IMR-90 (cell line): ENCODE measurements around the gene GABRB2. TPM values are rescaled to one million over a fixed set of nuclear protein-coding genes. Genes with fewer than 3 reads are reported as not detected.

Source experiments
- ATAC-seq: fragments of 200-7000 bp; cut with Tn5 transposase; 2 replicates; pipeline ENCODE4 v1.9.1; 2020; ENCODE audit warnings: low read depth, mild to moderate bottlenecking, moderate library complexity
- BruUV-seq: library from RNA; stranded (reverse); fragments of 400-500 nt; replicated peaks from 2 replicates; lab custom pipeline; 2021; lab: Mats Ljungman, UMichigan
- CTCF ChIA-PET: fragments of 300-600 bp; formaldehyde crosslinking; extraction: SDS; loops from one replicate; lab custom pipeline; 2021; ENCODE audit warnings: antibody characterized with exemption; lab: Yijun Ruan, JAX
- POLR2A ChIA-PET: fragments of 300-600 bp; sonication (Branson Sonifier 250); formaldehyde crosslinking; loops from one replicate; lab custom pipeline; 2022; ENCODE audit warnings: antibody characterized with exemption; ENCODE audit not compliant: unreplicated experiment; lab: Charles Lee
- DNase-seq: peaks from one replicate; pipeline ENCODE4 v3.0.0; 2013
- H2AFZ ChIP-seq: replicated peaks from 2 replicates; pipeline ENCODE3; 2013; ENCODE audit warnings: low read length, mild to moderate bottlenecking; ENCODE audit not compliant: poor library complexity
- H2AK5ac ChIP-seq: 2 replicates; pipeline ENCODE4 v1.6.1; 2013; ENCODE audit warnings: low read depth, low read length, inconsistent platforms
- H2AK9ac ChIP-seq: replicated peaks from 2 replicates; pipeline ENCODE3; 2013; ENCODE audit warnings: mild to moderate bottlenecking, low read depth, low read length, moderate library complexity; ENCODE audit not compliant: poor library complexity
- H2BK120ac ChIP-seq: 2 replicates; pipeline ENCODE4 v1.6.1; 2013; ENCODE audit warnings: low read depth, low read length, inconsistent platforms
- H2BK15ac ChIP-seq: 3 replicates; pipeline ENCODE4 v1.6.1; 2013; ENCODE audit warnings: low read depth, low read length, inconsistent platforms
- H2BK20ac ChIP-seq: 2 replicates; pipeline ENCODE4 v1.6.1; 2013; ENCODE audit warnings: low read depth, mild to moderate bottlenecking, inconsistent platforms, low read length, moderate library complexity
- H2BK5ac ChIP-seq: 2 replicates; pipeline ENCODE4 v1.6.1; 2013; ENCODE audit warnings: mild to moderate bottlenecking, low read depth, low read length, inconsistent platforms; ENCODE audit not compliant: poor library complexity, severe bottlenecking
- H3K14ac ChIP-seq: replicated peaks from 2 replicates; pipeline ENCODE4 v1.6.1; 2013; ENCODE audit warnings: low read depth, low read length, inconsistent platforms
- H3K18ac ChIP-seq: 2 replicates; pipeline ENCODE4 v1.6.1; 2013; ENCODE audit warnings: low read depth, low read length, control low read depth
- H3K23ac ChIP-seq: 2 replicates; pipeline ENCODE4 v1.6.1; 2013; ENCODE audit warnings: low read depth, low read length, inconsistent platforms
- H3K27ac ChIP-seq: 2 replicates; pipeline ENCODE4 v1.5.1; 2013; ENCODE audit warnings: mild to moderate bottlenecking, control low read depth, low read length; ENCODE audit not compliant: insufficient read depth
- H3K27me3 ChIP-seq: 2 replicates; pipeline ENCODE4 v1.6.1; 2013; ENCODE audit warnings: low read length; ENCODE audit not compliant: control insufficient read depth, insufficient read depth
- H3K36me3 ChIP-seq: 2 replicates; pipeline ENCODE4 v1.6.1; 2013; ENCODE audit warnings: low read length, mixed read lengths; ENCODE audit not compliant: control insufficient read depth, insufficient read depth
- H3K4ac ChIP-seq: 2 replicates; pipeline ENCODE4 v1.6.1; 2013; ENCODE audit warnings: low read depth, low read length, inconsistent platforms
- H3K4me1 ChIP-seq: 2 replicates; pipeline ENCODE4 v1.6.1; 2013; ENCODE audit warnings: low read length, mixed read lengths; ENCODE audit not compliant: control insufficient read depth, insufficient read depth
- H3K4me2 ChIP-seq: 2 replicates; pipeline ENCODE4 v1.6.1; 2013; ENCODE audit warnings: low read depth, mild to moderate bottlenecking, control low read depth, low read length, moderate library complexity
- H3K4me3 ChIP-seq: 2 replicates; pipeline ENCODE4 v1.5.1; 2013; ENCODE audit warnings: low read depth, mild to moderate bottlenecking, control low read depth, low read length, moderate library complexity; ENCODE audit not compliant: insufficient read depth
- H3K56ac ChIP-seq: 2 replicates; pipeline ENCODE4 v1.6.1; 2013; ENCODE audit warnings: low read length, inconsistent platforms; ENCODE audit not compliant: insufficient read depth; ENCODE audit errors: extremely low read depth
- H3K79me1 ChIP-seq, 2 experiments: 2 replicates each; pipeline ENCODE4 v1.6.1; 2013; ENCODE audit warnings: low read length in 2 of 2, inconsistent platforms in 1 of 2, low read depth in 1 of 2
- H3K9ac ChIP-seq: 2 replicates; pipeline ENCODE4 v1.6.1; 2013; ENCODE audit warnings: low read depth, low read length, control low read depth
- H3K9me1 ChIP-seq: 2 replicates; pipeline ENCODE4 v1.6.1; 2013; ENCODE audit warnings: low read length, inconsistent platforms; ENCODE audit not compliant: insufficient read depth
- H3K9me3 ChIP-seq: 2 replicates; pipeline ENCODE4 v1.6.1; 2013; ENCODE audit warnings: low read length; ENCODE audit not compliant: control insufficient read depth, insufficient read depth
- H4K20me1 ChIP-seq: 2 replicates; pipeline ENCODE4 v1.6.1; 2013; ENCODE audit warnings: low read length, inconsistent platforms; ENCODE audit not compliant: insufficient read depth
- H4K5ac ChIP-seq: 2 replicates; pipeline ENCODE4 v1.6.1; 2013; ENCODE audit warnings: mild to moderate bottlenecking, low read depth, low read length, control low read depth
- H4K8ac ChIP-seq, 2 experiments: 2 replicates each; pipeline ENCODE4 v1.6.1; 2013; ENCODE audit warnings: low read depth in 2 of 2, low read length in 2 of 2, control low read depth in 1 of 2, inconsistent platforms in 1 of 2
- H4K91ac ChIP-seq: 2 replicates; pipeline ENCODE4 v1.6.1; 2013; ENCODE audit warnings: low read depth, low read length, inconsistent platforms; ENCODE audit not compliant: insufficient read depth
- BHLHE40 ChIP-seq: fragments of 150-350 bp; IDR thresholded peaks from 2 replicates; pipeline ENCODE4 v1.6.1; 2016; ENCODE audit warnings: mild to moderate bottlenecking, low read depth, low read length
- CEBPB ChIP-seq: IDR thresholded peaks from 2 replicates; pipeline ENCODE4 v1.6.1; 2012; ENCODE audit warnings: low read depth, low read length, improper control_type of control experiment
- CHD1 ChIP-seq: IDR thresholded peaks from 2 replicates; pipeline ENCODE4 v1.6.1; 2012; ENCODE audit warnings: low read depth, low read length, improper control_type of control experiment
- CTCF ChIP-seq: conservative IDR thresholded peaks from 2 replicates; pipeline ENCODE4 v1.5.1; 2012; ENCODE audit warnings: mild to moderate bottlenecking, low read depth, low read length, improper control_type of control experiment
- ELK1 ChIP-seq: fragments of 150-350 bp; IDR thresholded peaks from 2 replicates; pipeline ENCODE4 v1.6.1; 2016; ENCODE audit warnings: low read depth, mild to moderate bottlenecking, low read length, moderate library complexity, borderline replicate concordance
- FOS ChIP-seq: fragments of 150-350 bp; IDR thresholded peaks from 2 replicates; pipeline ENCODE4 v1.6.1; 2016; ENCODE audit warnings: low read depth, low read length
- MAFK ChIP-seq: IDR thresholded peaks from 2 replicates; pipeline ENCODE4 v1.6.1; 2012; ENCODE audit warnings: low read depth, low read length, improper control_type of control experiment
- MAZ ChIP-seq: IDR thresholded peaks from 2 replicates; pipeline ENCODE4 v1.6.1; 2012; ENCODE audit warnings: low read depth, mild to moderate bottlenecking, low read length, improper control_type of control experiment, moderate library complexity, borderline replicate concordance
- MXI1 ChIP-seq: IDR thresholded peaks from 2 replicates; pipeline ENCODE4 v1.6.1; 2012; ENCODE audit warnings: low read depth, mild to moderate bottlenecking, low read length, moderate library complexity, borderline replicate concordance
- NFE2L2 ChIP-seq: fragments of 150-350 bp; IDR thresholded peaks from 2 replicates; pipeline ENCODE4 v1.6.1; 2016; ENCODE audit warnings: low read depth, mild to moderate bottlenecking, low read length
- POLR2A ChIP-seq: IDR thresholded peaks from 2 replicates; pipeline ENCODE4 v1.6.1; 2012; ENCODE audit warnings: mild to moderate bottlenecking, low read depth, low read length
- RAD21 ChIP-seq: IDR thresholded peaks from 2 replicates; pipeline ENCODE4 v1.6.1; 2012; ENCODE audit warnings: low read length, improper control_type of control experiment
- RCOR1 ChIP-seq: IDR thresholded peaks from 2 replicates; pipeline ENCODE4 v1.6.1; 2012; ENCODE audit warnings: mild to moderate bottlenecking, low read length, improper control_type of control experiment; ENCODE audit not compliant: insufficient replicate concordance
- RFX5 ChIP-seq: IDR thresholded peaks from 2 replicates; pipeline ENCODE4 v1.8.0; 2012; ENCODE audit warnings: low read depth, mild to moderate bottlenecking, low read length, moderate library complexity
- SMC3 ChIP-seq: fragments of 150-350 bp; IDR thresholded peaks from 2 replicates; pipeline ENCODE4 v1.6.1; 2016; ENCODE audit warnings: low read depth, mild to moderate bottlenecking, antibody characterized with exemption, low read length, moderate library complexity
- USF2 ChIP-seq: fragments of 150-350 bp; IDR thresholded peaks from 2 replicates; pipeline ENCODE4 v1.6.1; 2017; ENCODE audit warnings: mild to moderate bottlenecking, antibody characterized with exemption, low read length, low read depth
- WGBS, 2 experiments: methylation state at CpG; one replicate each; pipeline versions ENCODE4 v1.1.5 to v1.1.7; 2013; ENCODE audit warnings: missing lambda C conversion rate in 2 of 2; ENCODE audit not compliant: insufficient read length in 1 of 2; ENCODE audit errors: extremely low coverage in 2 of 2; 5-methylcytosine and 5-hydroxymethylcytosine counted together
- dilution Hi-C: fragments of 300-500 bp; cut with HindIII; formaldehyde crosslinking; loops from one replicate; pipeline ENCODE4 v1.14.3; 2018; ENCODE audit warnings: low sequenced_read_pairs; ENCODE audit not compliant: unreplicated experiment
- in situ Hi-C: fragments of 300-500 bp; cut with MboI; formaldehyde crosslinking; loops from 3 replicates; pipeline ENCODE4 v1.14.3; 2019; ENCODE audit warnings: low sequenced_read_pairs, inconsistent platforms, mixed read lengths
- intact Hi-C: fragments of 100-400 bp; cut with micrococcal nuclease; formaldehyde crosslinking; loops from 2 replicates; pipeline ENCODE4 v1.10.0; 2022
- polyA plus RNA-seq, 3 experiments: library from polyadenylated mRNA; depleted of rRNA; stranded (reverse); fragments of >200 nt; gene quantifications; 2 replicates each; pipeline ENCODE4 v1.2.3, GENCODE V29; 2012; ENCODE audit warnings: low replicate concordance in 1 of 3
- total RNA-seq: library from RNA; depleted of rRNA; stranded (reverse); fragments of >200 nt; gene quantifications from 2 replicates; pipeline ENCODE4 v1.2.3, GENCODE V29; 2012

The GABRB2 gene
- total and polyA plus RNA-seq, 2 of the 4 experiments (the other 2 are of a cell fraction): not detected

GRCh38 chr5:161507591-161507990 lies 38.9 kb downstream of the GABRB2 start:
- H3K56ac ChIP-seq: no peak overlapping the region
- no peak overlapping the region for H3K4me3 ChIP-seq
- H2BK5ac ChIP-seq: no peak overlapping the region
- no peaks in the 10 kb centered on the region for H4K20me1 ChIP-seq
- no peak overlapping the region for H2BK120ac ChIP-seq
- ATAC-seq: no peak
- 0 out of 2 replicates have a peak, but pooled peaks cover 2% of the 10 kb centered on the region for H3K9me3 ChIP-seq
- H3K23ac ChIP-seq: no peak overlapping the region
- BruUV-seq: no TSS peak
- dilution Hi-C loops: no loop called here
- no peak overlapping the region for H3K14ac ChIP-seq
- H2AK9ac ChIP-seq: no peak overlapping the region
- H2BK20ac ChIP-seq: no peak overlapping the region
- no peaks in the 10 kb centered on the region for H3K9me1 ChIP-seq
- no peak overlapping the region for H2BK15ac ChIP-seq
- DNase-seq: no peak
- no peak overlapping the region for H3K9ac ChIP-seq
- no CpG with 5 or more reads among the region's 2 CpGs for WGBS, 2 experiments
- ChIA-PET CTCF (no interaction called here), POLR2A (no interaction called here)
- no peak for TF ChIP-seq MXI1
- no peak for TF ChIP-seq BHLHE40
- TF ChIP-seq RFX5: no peak
- no peak for TF ChIP-seq POLR2A
- no peak for TF ChIP-seq USF2
- TF ChIP-seq SMC3: no peak
- TF ChIP-seq MAZ: no peak
- TF ChIP-seq RCOR1: no peak
- TF ChIP-seq MAFK: no peak
- TF ChIP-seq CEBPB: no peak
- no peak for TF ChIP-seq CHD1
- TF ChIP-seq CTCF: no peak
- TF ChIP-seq RAD21: no peak
- TF ChIP-seq NFE2L2: no peak
- no peak for TF ChIP-seq ELK1
- TF ChIP-seq FOS: no peak
- no peak overlapping the region for H2AK5ac ChIP-seq
- intact Hi-C loops: no loop called here
- no peak overlapping the region for H4K8ac ChIP-seq
- in situ Hi-C loops: no loop called here
- no peaks in the 10 kb centered on the region for H3K4me1 ChIP-seq
- no peak overlapping the region for H3K4me2 ChIP-seq
- no peaks in the 10 kb centered on the region for H3K36me3 ChIP-seq
- H3K79me1 ChIP-seq: no peaks in the 10 kb centered on the region
- H3K27ac ChIP-seq: no peak overlapping the region
- H3K18ac ChIP-seq: no peak overlapping the region
- no peak overlapping the region for H4K91ac ChIP-seq
- H2AFZ ChIP-seq: no peak overlapping the region
- no peak overlapping the region for H4K5ac ChIP-seq
- no peaks in the 10 kb centered on the region for H3K27me3 ChIP-seq
- H3K4ac ChIP-seq: no peak overlapping the region
